Neutrophil (primary cell): ENCODE data around the gene RNF44.

Experiments used
- H3K27ac ChIP-seq: fragments of 200-600 bp; sonication (generic); 2 replicates; pipeline ENCODE4 v1.5.1; 2016; ENCODE audit warnings: mild to moderate bottlenecking, moderate library complexity
- H3K27me3 ChIP-seq: fragments of 200-600 bp; sonication (generic); 2 replicates; pipeline ENCODE4 v1.6.0; 2016; ENCODE audit warnings: mild to moderate bottlenecking
- H3K36me3 ChIP-seq: fragments of 200-600 bp; sonication (generic); 2 replicates; pipeline ENCODE4 v1.5.1; 2017
- H3K4me1 ChIP-seq, 2 experiments: fragments of 200-600 bp in 1 of 2; sonication (generic) in 1 of 2; 1 replicate in 1 of 2; 2 replicates in 1 of 2; pipeline versions ENCODE4 v1.5.1 to v1.6.1; 2013 to 2016; ENCODE audit warnings: low read depth in 1 of 2, low read length in 1 of 2, mild to moderate bottlenecking in 1 of 2, moderate library complexity in 1 of 2; ENCODE audit not compliant: control insufficient read depth in 1 of 2, insufficient read depth in 1 of 2
- H3K4me3 ChIP-seq, 2 experiments: fragments of 200-600 bp in 1 of 2; sonication (generic) in 1 of 2; 1 replicate in 1 of 2; 2 replicates in 1 of 2; pipeline ENCODE4 v1.5.1; 2013 to 2016; ENCODE audit warnings: low read depth in 1 of 2, low read length in 1 of 2, mild to moderate bottlenecking in 1 of 2, moderate library complexity in 1 of 2
- H3K9me3 ChIP-seq: fragments of 200-600 bp; sonication (generic); 2 replicates; pipeline ENCODE4 v1.5.1; 2016
- CTCF ChIP-seq: fragments of 200-600 bp; sonication (generic); IDR thresholded peaks from 2 replicates; pipeline ENCODE4 v1.5.1; 2016; ENCODE audit warnings: antibody characterized with exemption

The RNF44 gene

GRCh38 chr5:176570044-176570443, 32.8 kb upstream of the RNF44 start:
- Histone ChIP-seq H3K4me1 (peaks cover 0 to 6% of the 10 kb centered on the region in 2 experiments), H3K27ac (no peak overlapping the region), H3K27me3 (peaks cover 16% of the 10 kb centered on the region), H3K4me3 (no peak overlapping the region), H3K9me3 (no peaks in the 10 kb centered on the region), H3K36me3 (no peaks in the 10 kb centered on the region)
- TF ChIP-seq CTCF: no peak

GRCh38 chr5:176568657-176569056, 31.5 kb upstream of the RNF44 start:
- H3K4me3 ChIP-seq: no peak overlapping the region
- no peaks in the 10 kb centered on the region for H3K36me3 ChIP-seq
- no peaks in the 10 kb centered on the region for H3K4me1 ChIP-seq
- no peak for TF ChIP-seq CTCF
- no peaks in the 10 kb centered on the region for H3K9me3 ChIP-seq
- peaks cover 16% of the 10 kb centered on the region for H3K27me3 ChIP-seq
- H3K27ac ChIP-seq: no peak overlapping the region

GRCh38 chr5:176565760-176566288, 28.6 kb upstream of the RNF44 start:
- Histone ChIP-seq H3K9me3 (no peaks in the 10 kb centered on the region), H3K27me3 (no peaks in the 10 kb centered on the region), H3K27ac (no peak overlapping the region), H3K4me1 (peaks cover under 1 to 2% of the 10 kb centered on the region in 2 experiments), H3K4me3 (no peak overlapping the region), H3K36me3 (no peaks in the 10 kb centered on the region)
- TF ChIP-seq CTCF: no peak

GRCh38 chr5:176564002-176564401, 26.8 kb upstream of the RNF44 start:
- H3K9me3 ChIP-seq: no peaks in the 10 kb centered on the region
- no peak overlapping the region for H3K4me3 ChIP-seq
- H3K27ac ChIP-seq: no peak overlapping the region
- H3K36me3 ChIP-seq: no peaks in the 10 kb centered on the region
- TF ChIP-seq CTCF: no peak
- H3K4me1 ChIP-seq: peaks cover 13 to 14% of the 10 kb centered on the region in 2 experiments
- H3K27me3 ChIP-seq: no peaks in the 10 kb centered on the region

- no peak overlapping the region for H3K27ac ChIP-seq
- no peaks in the 10 kb centered on the region for H3K36me3 ChIP-seq
- H3K27me3 ChIP-seq: no peaks in the 10 kb centered on the region
- no peak for TF ChIP-seq CTCF
- H3K4me1 ChIP-seq: peaks cover 18 to 21% of the 10 kb centered on the region in 2 experiments
- H3K9me3 ChIP-seq: no peaks in the 10 kb centered on the region
- no peak overlapping the region for H3K4me3 ChIP-seq
These were observed 25.0 kb upstream of the RNF44 start for GRCh38 chr5:176562189-176562588.

GRCh38 chr5:176561259-176561658, 24.1 kb upstream of the RNF44 start:
- Histone ChIP-seq H3K27ac (no peak overlapping the region), H3K4me3 (no peak overlapping the region), H3K4me1 (peaks cover 27 to 30% of the 10 kb centered on the region in 2 experiments), H3K9me3 (no peaks in the 10 kb centered on the region), H3K27me3 (no peaks in the 10 kb centered on the region), H3K36me3 (no peaks in the 10 kb centered on the region)
- TF ChIP-seq CTCF: no peak
